GM12864 (cell line): ENCODE measurements around the gene RBM38.
A peak's percentile ranks its signal among the peaks of the same experiment; 100 is the strongest.

Experiments used
- DNase-seq: peaks from one replicate; pipeline ENCODE4 v3.0.0-alpha.2; 2011; ENCODE audit warnings: low read depth
- H3K4me3 ChIP-seq: 2 replicates; pipeline ENCODE4 v1.5.1; 2011; ENCODE audit warnings: mild to moderate bottlenecking, low read depth, low read length, control low read depth
- TF ChIP-seq, protein P1 (sequence below): IDR thresholded peaks from 2 replicates; pipeline ENCODE4 v1.5.1; 2011; ENCODE audit warnings: low read depth, mild to moderate bottlenecking, moderate library complexity, low read length, control low read depth, inconsistent platforms; ENCODE audit errors: missing control alignments

RBM38 gene

DNA sequence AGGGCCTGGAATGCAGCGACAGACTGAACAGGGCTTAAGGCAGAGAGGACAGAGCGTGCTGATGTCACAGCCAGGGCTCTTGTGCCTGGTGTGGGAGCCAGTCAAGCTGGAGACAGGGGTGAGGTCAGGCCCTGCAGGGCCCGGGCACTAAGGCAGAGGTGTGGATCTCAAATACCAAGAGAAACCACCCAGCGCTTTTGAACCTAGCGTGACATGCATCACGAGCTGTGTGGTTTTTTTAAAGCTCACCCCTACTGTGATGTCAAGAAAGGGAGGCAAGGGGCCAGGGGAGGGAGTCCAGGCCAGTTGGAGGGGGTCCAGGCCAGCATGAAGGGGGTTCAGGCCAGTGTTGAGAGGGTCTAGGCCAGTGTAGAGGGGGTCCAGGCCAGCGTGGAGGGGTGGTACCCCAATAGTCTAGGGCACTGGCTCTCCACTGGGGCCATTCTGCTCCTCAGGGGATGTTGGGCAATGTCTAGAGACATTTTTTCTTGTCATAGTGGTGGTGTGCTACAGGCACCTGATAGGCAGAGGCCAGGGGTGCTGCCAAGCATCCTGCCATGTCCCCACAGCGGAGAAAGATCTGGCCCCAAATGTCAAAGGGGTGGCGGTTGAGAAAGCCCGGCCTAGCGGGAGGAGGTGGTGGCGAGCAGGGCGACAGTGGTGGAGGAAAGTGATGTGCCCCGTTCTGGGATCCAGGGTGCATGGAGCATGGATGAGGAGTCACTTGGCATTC lies 42.6 kb downstream of the RBM38 start:
- DNase-seq = no peak
- TF ChIP-seq, protein P1, sequence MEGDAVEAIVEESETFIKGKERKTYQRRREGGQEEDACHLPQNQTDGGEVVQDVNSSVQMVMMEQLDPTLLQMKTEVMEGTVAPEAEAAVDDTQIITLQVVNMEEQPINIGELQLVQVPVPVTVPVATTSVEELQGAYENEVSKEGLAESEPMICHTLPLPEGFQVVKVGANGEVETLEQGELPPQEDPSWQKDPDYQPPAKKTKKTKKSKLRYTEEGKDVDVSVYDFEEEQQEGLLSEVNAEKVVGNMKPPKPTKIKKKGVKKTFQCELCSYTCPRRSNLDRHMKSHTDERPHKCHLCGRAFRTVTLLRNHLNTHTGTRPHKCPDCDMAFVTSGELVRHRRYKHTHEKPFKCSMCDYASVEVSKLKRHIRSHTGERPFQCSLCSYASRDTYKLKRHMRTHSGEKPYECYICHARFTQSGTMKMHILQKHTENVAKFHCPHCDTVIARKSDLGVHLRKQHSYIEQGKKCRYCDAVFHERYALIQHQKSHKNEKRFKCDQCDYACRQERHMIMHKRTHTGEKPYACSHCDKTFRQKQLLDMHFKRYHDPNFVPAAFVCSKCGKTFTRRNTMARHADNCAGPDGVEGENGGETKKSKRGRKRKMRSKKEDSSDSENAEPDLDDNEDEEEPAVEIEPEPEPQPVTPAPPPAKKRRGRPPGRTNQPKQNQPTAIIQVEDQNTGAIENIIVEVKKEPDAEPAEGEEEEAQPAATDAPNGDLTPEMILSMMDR = no peak
- no peak overlapping the region for H3K4me3 ChIP-seq

DNA sequence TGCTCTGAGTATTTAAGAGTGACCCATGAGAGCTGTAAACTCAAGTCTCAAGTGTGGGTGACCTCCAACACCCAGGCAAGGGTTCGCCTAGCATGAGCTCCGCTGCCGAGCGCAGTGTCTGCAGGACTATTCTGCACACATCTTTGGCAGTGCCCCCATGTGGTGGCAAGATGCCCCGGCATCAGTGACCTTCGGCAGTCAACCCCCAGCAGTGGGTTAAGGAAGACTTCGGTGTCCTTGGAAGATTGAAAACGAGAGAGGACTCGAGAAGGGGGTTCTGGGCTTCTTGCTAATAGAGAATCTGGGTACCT lies 43.1 kb downstream of the RBM38 start:
- no peak overlapping the region for H3K4me3 ChIP-seq
- no peak for DNase-seq
- TF ChIP-seq, protein P1 = peak; percentile 32

DNA sequence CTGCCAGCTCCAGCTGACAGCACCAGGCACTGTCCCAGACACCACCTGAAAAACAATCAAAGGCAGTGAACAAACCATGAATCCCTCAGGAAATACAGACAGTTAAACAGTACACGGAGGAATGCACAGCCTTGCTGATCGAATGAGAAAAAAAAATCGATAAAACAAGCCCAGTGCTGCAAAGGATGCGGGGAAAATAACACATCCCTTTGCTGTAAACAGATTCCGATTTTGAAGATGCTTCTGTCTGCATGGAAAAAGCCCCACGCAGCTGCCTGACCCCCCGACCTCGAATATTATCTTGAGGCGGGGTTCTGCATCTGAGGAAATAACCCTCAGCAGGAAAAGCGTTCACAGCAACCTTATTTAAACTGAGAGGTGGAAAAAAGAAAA lies 43.9 kb downstream of the RBM38 start:
- no peak overlapping the region for H3K4me3 ChIP-seq
- TF ChIP-seq, protein P1 = no peak
- no peak for DNase-seq

DNA sequence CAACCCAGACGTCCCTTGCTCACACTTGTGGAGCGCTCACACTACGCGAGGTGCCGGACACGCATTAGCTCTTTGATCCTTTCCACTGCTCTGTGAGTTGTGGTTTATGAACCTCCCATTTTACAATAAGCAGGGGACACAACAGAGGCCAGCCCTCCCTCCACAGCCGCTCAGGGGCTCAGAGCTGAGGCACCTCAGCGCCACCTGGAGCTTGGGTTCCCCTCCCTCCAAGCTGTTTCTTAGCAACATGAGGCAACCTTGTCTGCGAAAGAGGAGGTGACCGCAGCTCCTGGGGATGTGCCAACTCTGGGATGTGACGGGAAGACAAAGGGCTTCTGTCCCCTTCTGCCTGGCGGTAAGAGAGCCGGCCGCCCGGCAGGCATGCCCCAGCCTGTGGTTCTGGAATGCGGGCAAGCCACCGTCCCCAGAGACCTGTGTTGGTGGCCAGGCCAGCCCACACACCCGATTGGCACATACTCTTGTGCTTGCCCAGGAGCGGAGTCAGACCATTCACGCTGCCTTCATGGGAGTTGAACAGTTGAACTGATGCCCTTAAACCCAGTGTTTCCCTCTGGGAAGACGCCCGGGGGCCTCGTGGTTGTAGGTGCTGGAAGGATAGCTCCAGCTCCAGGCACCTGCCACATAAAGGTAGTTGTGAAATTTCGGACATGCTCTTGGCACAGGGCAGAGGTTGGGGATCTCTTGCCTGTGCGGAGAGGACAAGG lies 44.5 kb downstream of the RBM38 start:
- no peak for DNase-seq
- H3K4me3 ChIP-seq = no peak overlapping the region
- TF ChIP-seq, protein P1 = no peak

DNA sequence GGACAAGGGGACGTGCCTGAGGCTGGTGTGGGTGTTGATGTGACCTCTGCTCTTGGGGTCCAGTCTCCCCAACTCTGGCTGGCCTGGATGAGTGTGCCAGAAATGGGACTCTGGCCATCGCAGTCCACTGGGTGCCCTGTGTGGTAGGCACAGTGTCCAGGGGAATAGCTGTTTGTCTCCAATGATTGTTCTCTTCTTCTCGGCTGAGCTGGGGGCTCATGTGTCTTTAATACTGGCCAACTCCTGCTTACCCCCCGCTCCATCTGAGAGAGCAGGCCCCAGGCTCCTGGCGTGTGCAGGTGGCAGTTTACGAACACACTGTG lies 45.0 kb downstream of the RBM38 start:
- TF ChIP-seq, protein P1 = no peak
- H3K4me3 ChIP-seq = no peak overlapping the region
- DNase-seq = no peak

DNA sequence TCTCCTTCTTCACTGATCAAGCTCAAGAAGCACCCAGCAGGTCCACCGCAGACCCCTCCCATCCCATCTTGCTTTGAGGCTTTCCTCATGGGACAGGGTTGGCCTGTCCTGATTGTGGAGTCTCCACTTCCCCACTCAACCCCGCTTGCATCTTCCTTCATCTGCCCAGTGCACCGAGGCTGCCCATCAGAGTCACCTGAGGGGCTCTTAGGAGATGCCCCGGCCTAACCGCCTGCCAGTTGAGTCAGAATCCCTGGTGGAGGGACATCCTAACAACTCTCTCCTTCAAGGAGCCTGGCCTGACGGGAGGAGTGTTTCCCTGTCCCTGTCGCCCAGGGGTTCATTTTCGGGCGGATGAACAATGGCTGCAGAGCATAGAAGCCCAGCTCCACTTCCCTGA lies 46.1 kb downstream of the RBM38 start:
- TF ChIP-seq, protein P1 = no peak
- no peak for DNase-seq

DNA sequence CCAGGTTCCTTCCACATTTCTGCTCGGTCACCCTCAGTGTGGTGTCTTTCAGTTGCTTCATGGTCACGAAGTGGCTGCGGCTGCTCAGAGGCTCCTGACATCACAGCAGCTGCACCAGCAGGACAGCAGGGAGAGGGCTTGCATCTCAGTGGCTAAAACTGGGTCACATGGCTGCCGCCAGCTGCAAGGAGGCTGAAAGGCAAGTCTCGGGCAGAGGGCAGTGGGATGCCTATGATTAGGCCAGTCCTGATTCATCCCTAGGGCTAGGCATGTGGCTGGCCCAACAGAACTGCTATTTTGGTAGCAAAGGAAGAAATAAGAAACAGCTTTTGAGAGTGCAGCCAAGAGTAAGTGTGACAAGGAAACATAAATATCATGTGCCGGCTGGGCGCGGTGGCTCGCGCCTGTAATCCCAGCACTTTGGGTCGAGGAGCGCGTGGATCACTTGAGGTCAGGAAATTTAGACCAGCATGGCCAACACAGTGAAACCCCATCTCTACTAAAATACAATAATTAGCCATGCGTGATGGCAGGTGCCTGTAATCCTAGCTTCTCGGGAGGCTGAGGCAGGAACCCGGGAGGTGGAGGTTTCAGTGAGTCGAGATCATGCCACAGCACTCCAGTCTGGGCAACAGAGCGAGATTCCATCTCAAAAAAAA lies 46.6 kb downstream of the RBM38 start:
- no peak for DNase-seq
- TF ChIP-seq, protein P1 = no peak
- no peak overlapping the region for H3K4me3 ChIP-seq

More for the DNA sequence above, 46.1 kb downstream of the RBM38 start:
- H3K4me3 ChIP-seq = no peak overlapping the region
